ENCODE data around the gene ZNF318. TPM values are rescaled to one million over a fixed set of nuclear protein-coding genes. Genes with fewer than 3 reads are reported as not detected.

Gene ZNF318
- total and polyA plus RNA-seq, 10 of the 15 experiments (the other 5 are each of a cell fraction or from before 2014, with no cell fraction given) = 3.4 to 79.8 (median 13.7) TPM

DNA sequence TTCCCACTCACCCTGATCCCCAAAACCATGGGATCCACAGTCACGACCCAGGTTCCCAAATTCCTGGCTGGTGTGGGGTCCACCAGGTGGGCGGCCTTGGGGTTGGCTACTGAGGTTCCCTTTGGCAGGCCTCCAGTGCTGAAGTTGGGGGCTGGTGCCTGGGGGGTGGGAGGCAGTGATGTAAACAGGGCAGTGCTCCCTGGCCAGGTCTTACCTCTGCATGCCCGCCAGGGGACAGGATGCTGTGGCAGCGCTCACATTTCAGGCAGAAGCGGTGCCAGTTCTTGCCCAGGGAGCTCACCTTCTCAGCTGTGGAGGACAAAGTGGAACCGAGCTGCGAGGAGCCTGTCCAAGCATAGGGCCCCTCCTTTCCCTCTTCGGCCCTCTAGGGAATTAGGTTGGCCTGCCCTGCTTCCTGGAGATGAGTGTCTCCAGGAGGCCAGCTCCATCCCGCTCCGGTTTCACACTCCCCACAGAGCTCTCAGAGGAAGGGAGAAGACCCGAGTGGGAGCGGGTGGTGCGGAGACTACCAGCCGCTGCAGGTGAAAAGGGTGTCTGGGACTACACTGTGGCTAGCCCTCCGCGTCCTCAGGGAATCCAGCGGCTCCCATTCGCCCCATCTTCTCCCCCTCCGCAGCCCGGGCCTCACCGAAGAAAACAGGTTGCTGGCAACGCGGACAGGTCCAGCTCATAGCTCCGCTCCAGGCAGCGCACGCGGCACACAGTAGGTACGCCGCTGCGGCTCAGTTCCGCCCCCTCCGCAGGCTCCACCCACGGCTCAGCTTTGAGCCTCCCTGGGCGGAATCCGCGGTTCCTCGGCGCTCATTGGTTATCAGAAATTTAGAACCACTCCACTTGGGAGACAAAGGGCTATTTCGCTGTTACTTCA is 61.1 kb downstream of the ZNF318 start, which contains the start of gene CRIP3:
Gene CRIP3 (minus strand): TSS at position 726 of the 889 bp plus-strand sequence. CDS start 34 bp downstream, at position 692.
- H3K4me2 ChIP-seq (ENCODE audit: control insufficient read depth, insufficient read depth) = peak within 1 kb of the TSS; percentile 75
- ATAC-seq (peak; percentile 92), FAIRE-seq (no peak), DNase-seq (ENCODE audit: low read depth, low spot score) (no peak)
- ChIA-PET CTCF (interaction anchor here (0.6 to 3.9 kb wide), 33 partner anchors 8 to 203 kb away, joined by 3 to 37 read pairs (median 6); partner anchors contain the start of gene ABCC10), POLR2A (interaction anchor here (0.5 to 1.7 kb wide), 8 partner anchors 10 to 76 kb away, joined by 3 to 16 read pairs (median 4); no protein-coding TSS in a partner anchor), RAD21 (ENCODE audit: unreplicated experiment) (interaction anchor here (0.6 to 3.7 kb wide), 21 partner anchors 9 to 198 kb away, joined by 3 to 48 read pairs (median 6); partner anchors contain the start of gene ZNF318), SMC1A (ENCODE audit: uncharacterized antibody, unreplicated experiment) (interaction anchor here (0.5 to 3.8 kb wide), 24 partner anchors 7 to 94 kb away, joined by 3 to 70 read pairs (median 6); no protein-coding TSS in a partner anchor)
- H3K9ac ChIP-seq (ENCODE audit: control insufficient read depth, insufficient read depth, low read length) = no peak within 1 kb of the TSS; the same call in 1 of the 2 replicates
- no peak within 1 kb of the TSS for H3K27ac ChIP-seq (ENCODE audit: control insufficient read depth, insufficient read depth)
- BruUV-seq (replicated peaks) = TSS peak; percentile 44
- 5% methylated on average over 39 of the region's 39 CpGs for WGBS (ENCODE audit: insufficient coverage, insufficient replicate concordance, low lambda C conversion rate, missing lambda C conversion rate)
- H3K36me3 ChIP-seq (ENCODE audit: control insufficient read depth in 2 of 2, insufficient read depth in 2 of 2, low read length in 1 of 2) = no peaks in the 10 kb centered on the region
- no peaks in the 10 kb centered on the region for H3K27me3 ChIP-seq (replicated peaks in 1 of 2; ENCODE audit: control insufficient read depth in 2 of 2, insufficient read depth in 2 of 2, low read length in 1 of 2)
- no peaks in the 10 kb centered on the region for H4K20me1 ChIP-seq (ENCODE audit: control insufficient read depth, insufficient read depth)
- H3K9me3 ChIP-seq (replicated peaks; ENCODE audit: control insufficient read depth, insufficient read depth, low read length) = no peaks in the 10 kb centered on the region
- in situ Hi-C loops (cut with MboI) = no loop called here
- intact Hi-C loops (cut with micrococcal nuclease; ENCODE audit: unreplicated experiment) = no loop called here
- peak within 1 kb of the TSS; percentile 57; the same call in 1 of the 2 replicates for H3K4me3 ChIP-seq
- H3K79me2 ChIP-seq (ENCODE audit: control insufficient read depth, insufficient read depth, low read length) = no peaks in the 10 kb centered on the region
- H3K4me1 ChIP-seq (ENCODE audit: control insufficient read depth, insufficient read depth, low read length) = peaks cover 8% of the 10 kb centered on the region
- H2AFZ ChIP-seq (ENCODE audit: control insufficient read depth, low read depth, low read length) = peak within 1 kb of the TSS; percentile 49
- TF ChIP-seq, protein P1, sequence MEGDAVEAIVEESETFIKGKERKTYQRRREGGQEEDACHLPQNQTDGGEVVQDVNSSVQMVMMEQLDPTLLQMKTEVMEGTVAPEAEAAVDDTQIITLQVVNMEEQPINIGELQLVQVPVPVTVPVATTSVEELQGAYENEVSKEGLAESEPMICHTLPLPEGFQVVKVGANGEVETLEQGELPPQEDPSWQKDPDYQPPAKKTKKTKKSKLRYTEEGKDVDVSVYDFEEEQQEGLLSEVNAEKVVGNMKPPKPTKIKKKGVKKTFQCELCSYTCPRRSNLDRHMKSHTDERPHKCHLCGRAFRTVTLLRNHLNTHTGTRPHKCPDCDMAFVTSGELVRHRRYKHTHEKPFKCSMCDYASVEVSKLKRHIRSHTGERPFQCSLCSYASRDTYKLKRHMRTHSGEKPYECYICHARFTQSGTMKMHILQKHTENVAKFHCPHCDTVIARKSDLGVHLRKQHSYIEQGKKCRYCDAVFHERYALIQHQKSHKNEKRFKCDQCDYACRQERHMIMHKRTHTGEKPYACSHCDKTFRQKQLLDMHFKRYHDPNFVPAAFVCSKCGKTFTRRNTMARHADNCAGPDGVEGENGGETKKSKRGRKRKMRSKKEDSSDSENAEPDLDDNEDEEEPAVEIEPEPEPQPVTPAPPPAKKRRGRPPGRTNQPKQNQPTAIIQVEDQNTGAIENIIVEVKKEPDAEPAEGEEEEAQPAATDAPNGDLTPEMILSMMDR (IDR thresholded peaks at IDR 0.05 in 2 of 3, conservative IDR thresholded peaks at IDR 0.05 in 1 of 3; ENCODE audit: control insufficient read depth in 2 of 3, extremely low read depth in 1 of 3, insufficient read depth in 1 of 3, low read depth in 3 of 3, low read length in 3 of 3) = peak; percentile 49 to 79 (median 50)
- TF ChIP-seq ATF7 (IDR thresholded peaks at IDR 0.05; ENCODE audit: low read depth) (no peak), SIN3A (IDR thresholded peaks at IDR 0.05; ENCODE audit: low read depth, low read length) (no peak), SRF (IDR thresholded peaks at IDR 0.05; ENCODE audit: low read depth in 2 of 2, low read length in 2 of 2) (no peak), CBX3 (IDR thresholded peaks at IDR 0.05; ENCODE audit: borderline replicate concordance, low read depth) (no peak), IKZF2 (IDR thresholded peaks at IDR 0.05) (peak; percentile 22 to 36; a peak in 1 of 4 replicates), ESRRA (IDR thresholded peaks at IDR 0.05; ENCODE audit: low read length) (no peak), SUZ12 (IDR thresholded peaks at IDR 0.05; ENCODE audit: unreplicated experiment) (no peak), WRNIP1 (IDR thresholded peaks at IDR 0.05; ENCODE audit: borderline replicate concordance, low read depth, low read length) (peak; percentile 91; the same call in 1 of the 2 replicates), ZSCAN29 (IDR thresholded peaks at IDR 0.05) (no peak), EGR1 (IDR thresholded peaks at IDR 0.05; ENCODE audit: borderline replicate concordance in 1 of 2, low read depth in 2 of 2, low read length in 2 of 2) (no peak)
- TF ChIP-seq, protein P2, sequence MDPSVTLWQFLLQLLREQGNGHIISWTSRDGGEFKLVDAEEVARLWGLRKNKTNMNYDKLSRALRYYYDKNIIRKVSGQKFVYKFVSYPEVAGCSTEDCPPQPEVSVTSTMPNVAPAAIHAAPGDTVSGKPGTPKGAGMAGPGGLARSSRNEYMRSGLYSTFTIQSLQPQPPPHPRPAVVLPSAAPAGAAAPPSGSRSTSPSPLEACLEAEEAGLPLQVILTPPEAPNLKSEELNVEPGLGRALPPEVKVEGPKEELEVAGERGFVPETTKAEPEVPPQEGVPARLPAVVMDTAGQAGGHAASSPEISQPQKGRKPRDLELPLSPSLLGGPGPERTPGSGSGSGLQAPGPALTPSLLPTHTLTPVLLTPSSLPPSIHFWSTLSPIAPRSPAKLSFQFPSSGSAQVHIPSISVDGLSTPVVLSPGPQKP (IDR thresholded peaks at IDR 0.05; ENCODE audit: low read depth, low read length) = no peak
- TF ChIP-seq, protein P3, sequence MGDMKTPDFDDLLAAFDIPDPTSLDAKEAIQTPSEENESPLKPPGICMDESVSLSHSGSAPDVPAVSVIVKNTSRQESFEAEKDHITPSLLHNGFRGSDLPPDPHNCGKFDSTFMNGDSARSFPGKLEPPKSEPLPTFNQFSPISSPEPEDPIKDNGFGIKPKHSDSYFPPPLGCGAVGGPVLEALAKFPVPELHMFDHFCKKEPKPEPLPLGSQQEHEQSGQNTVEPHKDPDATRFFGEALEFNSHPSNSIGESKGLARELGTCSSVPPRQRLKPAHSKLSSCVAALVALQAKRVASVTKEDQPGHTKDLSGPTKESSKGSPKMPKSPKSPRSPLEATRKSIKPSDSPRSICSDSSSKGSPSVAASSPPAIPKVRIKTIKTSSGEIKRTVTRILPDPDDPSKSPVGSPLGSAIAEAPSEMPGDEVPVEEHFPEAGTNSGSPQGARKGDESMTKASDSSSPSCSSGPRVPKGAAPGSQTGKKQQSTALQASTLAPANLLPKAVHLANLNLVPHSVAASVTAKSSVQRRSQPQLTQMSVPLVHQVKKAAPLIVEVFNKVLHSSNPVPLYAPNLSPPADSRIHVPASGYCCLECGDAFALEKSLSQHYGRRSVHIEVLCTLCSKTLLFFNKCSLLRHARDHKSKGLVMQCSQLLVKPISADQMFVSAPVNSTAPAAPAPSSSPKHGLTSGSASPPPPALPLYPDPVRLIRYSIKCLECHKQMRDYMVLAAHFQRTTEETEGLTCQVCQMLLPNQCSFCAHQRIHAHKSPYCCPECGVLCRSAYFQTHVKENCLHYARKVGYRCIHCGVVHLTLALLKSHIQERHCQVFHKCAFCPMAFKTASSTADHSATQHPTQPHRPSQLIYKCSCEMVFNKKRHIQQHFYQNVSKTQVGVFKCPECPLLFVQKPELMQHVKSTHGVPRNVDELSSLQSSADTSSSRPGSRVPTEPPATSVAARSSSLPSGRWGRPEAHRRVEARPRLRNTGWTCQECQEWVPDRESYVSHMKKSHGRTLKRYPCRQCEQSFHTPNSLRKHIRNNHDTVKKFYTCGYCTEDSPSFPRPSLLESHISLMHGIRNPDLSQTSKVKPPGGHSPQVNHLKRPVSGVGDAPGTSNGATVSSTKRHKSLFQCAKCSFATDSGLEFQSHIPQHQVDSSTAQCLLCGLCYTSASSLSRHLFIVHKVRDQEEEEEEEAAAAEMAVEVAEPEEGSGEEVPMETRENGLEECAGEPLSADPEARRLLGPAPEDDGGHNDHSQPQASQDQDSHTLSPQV (IDR thresholded peaks at IDR 0.05) = no peak
